Hematopoietic multipotent progenitor cell treated with erythropoietin and hydrocortisone succinate and interleukin-3 and kit ligand, for 6 days (in vitro differentiated cells): ENCODE measurements around the gene SQSTM1.
"Not testable (repeated sequence)": the region's sequence is repeated elsewhere in the genome, so short reads cannot be mapped to it uniquely, and the experiment has no call there.

Experiments used
- DNase-seq: peaks from one replicate; pipeline ENCODE4 v3.0.0-alpha.2; 2015

SQSTM1 gene

DNA sequence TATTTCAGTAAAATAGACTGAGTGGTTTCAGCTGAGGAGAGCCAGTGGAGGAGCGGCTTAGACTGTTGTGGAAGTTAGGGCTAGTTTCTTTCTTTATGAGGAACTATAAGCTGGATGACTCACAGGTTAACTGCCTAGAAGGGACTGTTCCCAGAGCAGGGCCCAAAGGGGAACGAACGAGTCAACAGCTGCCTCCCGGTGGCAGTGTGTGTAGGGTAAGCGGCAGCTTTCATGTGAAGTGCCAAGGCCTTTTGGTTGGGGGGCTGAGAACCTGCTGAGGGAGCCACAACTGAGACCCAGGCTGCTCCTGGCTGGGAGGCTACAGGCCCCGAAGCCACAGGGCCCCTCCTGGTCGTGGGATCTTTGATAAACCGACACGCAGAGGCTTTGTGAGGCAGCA is 7.0 kb downstream of the SQSTM1 start:
- DNase-seq = peak; percentile 63

DNA sequence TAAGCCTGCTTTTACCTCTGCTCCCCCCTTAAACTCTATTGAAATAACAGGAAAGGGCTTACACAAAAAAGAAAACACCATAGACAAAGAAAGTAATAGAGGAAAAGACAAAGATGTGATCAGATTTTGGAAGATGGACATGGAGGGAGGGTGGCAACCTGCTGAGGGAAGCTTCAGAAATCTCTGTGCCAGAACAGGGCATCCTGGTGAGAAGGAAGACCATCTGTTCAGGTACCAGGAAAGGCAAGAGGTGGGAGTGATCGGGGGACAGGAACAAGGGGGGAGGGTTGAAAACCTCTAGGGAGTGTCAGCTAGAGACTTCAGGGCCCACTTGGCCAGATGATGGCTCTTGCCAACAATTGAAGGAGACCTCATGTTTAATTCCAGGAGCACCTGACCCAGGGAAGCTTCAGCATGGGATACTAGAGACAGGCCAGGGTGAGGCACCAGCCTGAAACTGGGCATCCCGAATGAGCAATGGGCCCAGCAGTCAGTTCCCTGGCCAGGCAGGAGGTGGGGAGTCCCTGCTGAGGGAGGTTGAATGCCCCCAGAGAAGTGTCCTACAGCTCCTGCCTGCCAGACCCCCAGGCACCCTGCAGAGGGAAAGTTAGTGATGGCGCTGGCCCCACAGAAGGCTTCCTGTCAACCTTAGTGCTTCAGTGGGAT is 8.2 kb downstream of the SQSTM1 start:
- DNase-seq = no peak

DNA sequence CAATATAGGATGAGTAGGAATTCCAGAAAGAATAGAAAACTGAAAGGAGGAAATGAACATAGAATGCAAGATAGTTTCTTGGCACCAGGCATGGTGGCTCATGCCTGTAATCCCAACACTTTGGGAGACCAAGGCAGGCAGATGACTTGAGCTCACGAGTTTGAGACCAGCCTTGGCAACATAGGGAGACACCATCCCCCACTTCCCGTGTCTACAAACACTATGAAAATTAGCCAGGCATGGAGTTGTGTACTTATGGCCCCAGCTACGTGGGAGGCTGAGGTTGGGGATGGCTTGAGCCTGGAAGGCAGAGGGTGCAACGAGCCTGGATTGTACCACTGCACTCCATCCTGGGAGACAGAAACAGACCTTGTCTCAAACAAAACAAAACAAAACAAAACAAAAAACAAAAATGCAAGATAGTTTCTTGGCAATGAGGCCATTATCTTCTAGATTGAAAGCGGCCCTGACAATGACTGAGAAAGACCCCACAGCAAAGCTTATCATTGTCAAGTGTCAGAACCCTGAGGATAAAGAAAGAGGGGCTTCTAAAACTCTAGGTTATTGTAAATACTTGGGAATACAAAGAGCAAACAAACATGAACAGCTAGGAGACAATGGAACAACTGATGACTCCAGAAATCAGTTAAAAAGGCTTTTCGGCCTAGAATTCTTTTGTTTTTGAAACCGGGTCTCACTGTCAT is 9.2 kb downstream of the SQSTM1 start:
- no peak for DNase-seq

DNA sequence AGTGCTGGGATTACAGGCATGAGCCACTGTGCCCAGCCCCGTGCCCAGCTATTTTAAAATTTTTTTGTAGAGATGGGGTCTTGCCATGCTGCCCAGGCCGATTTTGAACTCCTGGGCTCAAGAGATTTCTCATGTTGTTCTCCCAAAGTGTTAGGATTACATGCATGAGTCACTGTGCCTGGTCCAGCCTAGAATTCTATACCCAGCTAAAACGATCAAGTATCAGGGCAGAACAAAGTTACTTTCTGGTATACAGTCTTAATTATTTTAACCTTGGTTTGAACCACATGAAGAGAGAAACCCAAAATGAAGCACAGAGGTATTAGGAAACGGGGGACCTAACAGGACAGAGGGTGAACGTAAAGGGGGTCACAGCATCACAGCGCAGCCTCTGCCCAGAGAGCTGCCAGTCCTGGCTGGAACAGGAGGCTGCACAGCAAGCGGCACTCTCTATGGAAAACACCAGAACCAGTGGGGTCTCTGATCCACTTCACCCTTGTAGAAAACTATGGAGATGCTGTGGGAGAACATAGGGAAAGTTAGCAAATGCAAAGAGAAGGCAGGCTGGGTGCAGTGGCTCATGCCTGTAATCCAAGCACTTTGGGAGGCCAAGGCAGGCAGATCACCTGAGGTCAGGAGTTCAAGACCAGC is 10.2 kb downstream of the SQSTM1 start:
- DNase-seq = no peak

- no peak for DNase-seq
Observed at GRCh38 chr5:179832039-179832745, 11.5 kb downstream of the SQSTM1 start.

GRCh38 chr5:179833056-179833708 is 12.5 kb downstream of the SQSTM1 start:
- DNase-seq = no peak

GRCh38 chr5:179833709-179834070 is 13.0 kb downstream of the SQSTM1 start:
- no peak for DNase-seq

- DNase-seq = no peak
Observed at GRCh38 chr5:179834120-179834519, 13.4 kb downstream of the SQSTM1 start.

GRCh38 chr5:179834871-179835270 is 14.2 kb downstream of the SQSTM1 start:
- not testable (repeated sequence) for DNase-seq

- DNase-seq = peak; percentile 37
Observed at GRCh38 chr5:179836225-179837019, 15.7 kb downstream of the SQSTM1 start.

GRCh38 chr5:179837076-179838011 is 16.6 kb downstream of the SQSTM1 start:
- DNase-seq = no peak

DNA sequence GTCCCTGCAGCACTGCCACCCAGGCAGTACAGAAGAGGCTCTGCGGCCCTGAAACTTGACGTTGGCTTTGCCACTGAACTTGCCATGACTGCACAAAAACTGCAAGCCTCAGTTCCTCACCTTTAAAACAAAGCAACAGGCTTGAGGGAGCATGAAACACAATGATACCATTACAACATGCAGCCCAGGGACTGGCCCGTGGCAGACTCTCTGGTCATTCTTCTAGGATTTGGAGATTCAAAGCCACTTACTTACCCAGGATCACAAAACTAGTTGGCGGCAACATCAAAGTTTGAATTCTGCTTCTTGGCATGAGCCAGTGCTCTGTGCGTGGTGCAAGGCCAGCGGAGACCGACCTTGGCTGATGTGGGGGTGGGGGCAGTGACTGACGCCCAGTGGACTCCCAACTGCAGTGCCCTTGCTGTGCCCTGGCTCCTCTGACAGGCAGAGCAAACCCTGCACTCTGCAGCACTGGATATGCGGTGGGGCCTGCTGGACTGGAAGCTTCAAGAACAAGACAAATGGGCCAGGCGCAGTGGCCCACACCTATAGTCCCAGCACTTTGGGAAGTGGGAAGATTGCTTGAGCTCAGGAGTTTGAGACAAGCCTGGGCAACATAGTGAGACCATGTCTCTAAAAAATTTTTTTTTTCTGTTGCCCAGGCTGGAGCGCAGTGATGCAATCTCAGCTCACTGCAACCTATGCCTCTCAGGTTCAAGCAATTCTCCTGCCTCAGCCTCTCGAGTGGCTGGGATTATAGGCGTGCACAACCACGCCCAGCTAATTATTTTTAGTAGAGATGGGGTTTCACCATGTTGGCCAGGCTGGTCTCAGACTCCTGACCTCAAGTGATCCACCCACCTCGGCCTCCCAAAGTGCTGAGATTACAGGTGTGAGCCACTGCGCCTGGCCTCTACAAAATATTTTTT is 18.9 kb downstream of the SQSTM1 start:
- no peak for DNase-seq

- DNase-seq = no peak
Observed at GRCh38 chr5:179840321-179840720, 19.6 kb downstream of the SQSTM1 start.

GRCh38 chr5:179840766-179841165 is 20.1 kb downstream of the SQSTM1 start:
- DNase-seq = no peak

- DNase-seq = no peak
Observed at GRCh38 chr5:179841621-179842020, 20.9 kb downstream of the SQSTM1 start.

GRCh38 chr5:179852993-179853547 is 32.4 kb downstream of the SQSTM1 start:
- no peak for DNase-seq

- no peak for DNase-seq
Observed at GRCh38 chr5:179854356-179854755, 33.7 kb downstream of the SQSTM1 start.

- DNase-seq = peak; percentile 60
Observed at GRCh38 chr5:179858241-179858585, 37.5 kb downstream of the SQSTM1 start.

DNA sequence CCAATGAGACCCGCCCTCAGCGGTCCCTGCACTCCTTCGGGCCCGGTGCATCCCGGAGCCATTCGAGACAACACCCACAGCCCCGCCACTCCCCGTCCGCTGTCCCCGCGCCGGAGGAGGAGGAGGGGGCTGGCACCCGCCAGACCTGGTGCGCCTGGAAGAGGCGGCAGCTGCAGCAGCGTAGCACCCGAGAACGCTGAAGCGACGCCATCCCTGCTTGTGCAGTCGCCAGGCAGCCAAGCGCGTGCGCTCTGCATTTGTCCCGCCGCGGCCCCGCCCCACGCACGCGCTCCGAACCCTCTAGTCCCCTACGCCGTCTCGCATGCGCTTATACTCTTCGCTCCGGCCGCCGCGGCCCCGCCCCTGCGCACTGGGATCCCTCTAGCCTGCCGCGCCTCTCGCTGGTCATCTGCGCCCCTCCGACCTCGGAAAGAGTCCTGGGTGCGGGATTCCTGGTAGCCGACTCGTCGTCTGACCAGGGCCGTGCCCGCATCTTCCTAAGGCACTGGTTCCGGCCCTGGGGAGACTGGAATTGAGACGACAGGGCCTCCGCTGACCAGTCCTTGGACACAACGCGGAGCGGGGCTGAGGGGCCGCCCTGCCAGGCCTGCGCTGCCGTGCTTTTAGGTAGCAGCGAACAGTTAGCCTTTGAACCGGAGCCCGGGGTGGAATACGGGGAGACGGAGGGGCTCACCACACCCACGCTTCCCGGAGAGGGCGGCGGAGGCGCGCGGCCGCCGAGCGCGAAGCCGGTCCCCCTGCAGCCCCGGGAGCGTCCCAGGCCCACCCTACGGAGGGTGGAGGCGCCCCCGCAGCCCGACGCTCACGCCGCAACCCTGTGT is 38.1 kb downstream of the SQSTM1 start, which contains the start of gene MRNIP:
MRNIP (minus strand) TSS at position 232 of the 842 bp plus-strand sequence; CDS start at position 211, 21 bp downstream.
- DNase-seq = peak; percentile 98
